Limb (tissue), 2 donors: Measurements from ENCODE around the gene C9orf50.
A peak's percentile ranks its signal among the peaks of the same experiment; 100 is the strongest.
"Not testable (repeated sequence)": the region's sequence is repeated elsewhere in the genome, so short reads cannot be mapped to it uniquely, and the experiment has no call there.

ENCODE experiments used
- DNase-seq, 2 donors: peaks; one replicate each; pipeline ENCODE4 v3.0.0-alpha.2; 2016; ENCODE audit errors: extremely low spot score in 2 of 2

Gene C9orf50

DNA sequence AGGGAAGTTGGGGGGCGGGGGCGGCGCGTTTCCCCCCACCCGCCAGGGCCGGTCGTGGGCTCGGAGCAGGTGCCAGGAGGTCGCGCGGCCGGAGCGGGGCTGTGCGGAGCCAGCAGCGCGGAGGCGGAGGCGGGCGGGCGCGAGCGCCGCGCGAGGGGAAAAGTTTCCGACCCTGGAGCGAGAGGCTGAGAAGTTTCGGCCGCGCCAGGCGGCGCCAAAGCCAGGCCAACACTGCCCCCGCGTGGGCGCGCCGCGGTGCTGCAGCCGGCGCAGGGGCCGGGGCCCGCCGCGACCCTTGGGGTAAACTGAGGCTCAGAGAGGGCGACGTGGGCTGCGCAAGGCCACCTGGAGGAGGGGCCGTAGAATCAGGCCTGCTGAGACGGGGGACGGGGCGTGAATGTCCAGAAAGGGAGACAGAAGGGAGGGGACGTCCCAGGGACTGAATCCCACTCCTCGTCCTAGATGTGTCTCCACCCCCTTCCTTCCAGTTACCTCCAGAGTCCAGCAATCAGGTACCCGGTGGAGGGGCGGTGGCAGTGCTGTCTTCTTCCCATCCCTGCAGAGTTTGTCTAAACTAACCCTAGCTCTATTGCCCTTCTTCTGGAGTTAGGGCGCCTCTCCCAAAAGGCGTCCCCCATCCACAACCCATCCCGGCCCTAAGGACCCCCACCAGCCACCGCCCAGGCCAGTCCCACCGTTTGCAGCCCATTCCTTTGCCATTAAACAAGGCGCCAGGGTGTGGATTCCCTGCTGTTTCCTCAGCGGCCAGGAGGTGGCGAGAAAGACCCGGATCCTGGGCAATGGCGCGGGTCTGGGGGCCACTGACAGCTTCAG lies 10.2 kb downstream of the C9orf50 start:
- DNase-seq = peak; percentile 78 to 91

DNA sequence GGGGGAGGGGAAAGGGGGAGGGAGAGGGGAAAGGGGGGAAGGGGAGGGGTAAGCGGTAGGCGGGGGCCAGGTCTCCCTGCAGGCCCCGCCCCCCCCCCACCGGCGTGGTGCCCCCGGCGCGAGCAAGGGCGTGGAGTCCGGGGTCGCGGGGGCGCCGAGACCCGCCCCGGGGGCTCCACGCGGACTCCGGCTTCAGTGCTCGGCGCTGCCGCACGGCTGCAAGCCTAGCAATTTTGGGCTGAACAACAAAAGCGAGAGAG lies 10.8 kb downstream of the C9orf50 start:
- no peak for DNase-seq

DNA sequence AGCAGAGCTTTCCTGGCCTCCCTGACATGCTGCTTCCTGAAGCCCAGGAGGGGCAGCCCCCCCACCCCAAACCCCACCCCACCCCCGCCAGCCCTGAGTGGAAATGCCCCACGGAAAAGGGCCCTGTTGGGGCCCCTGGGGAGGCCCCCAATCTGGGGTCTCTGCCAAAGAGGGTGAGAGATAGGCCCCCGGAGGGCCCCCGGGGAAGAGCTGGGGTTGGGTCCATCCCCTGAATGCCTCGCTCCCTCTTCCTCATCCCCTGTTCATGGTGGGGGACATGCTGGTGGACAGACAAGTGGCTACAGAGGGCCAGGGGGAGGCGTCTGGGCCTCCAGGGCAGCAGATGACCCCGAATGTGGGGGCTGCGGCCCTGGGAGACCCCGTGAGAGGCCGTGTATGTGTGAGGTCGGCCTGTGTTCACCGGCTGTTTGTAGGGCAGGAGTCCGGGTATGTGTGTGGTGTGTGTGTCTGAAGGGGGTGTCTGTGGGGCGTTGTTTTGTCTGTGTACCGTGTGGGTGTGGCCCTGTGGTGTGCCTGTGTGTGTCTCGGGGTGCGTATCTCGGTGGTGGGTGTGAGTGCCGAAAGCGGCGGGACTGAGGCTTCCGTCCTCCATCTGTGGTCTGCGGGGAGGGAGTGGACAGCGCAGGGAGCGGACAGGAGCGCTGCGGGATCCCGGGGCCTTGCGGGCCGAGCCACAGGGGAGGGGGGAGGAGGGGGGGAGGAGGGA lies 11.3 kb downstream of the C9orf50 start:
- DNase-seq = peak in 1 of 2 donors; percentile 72

DNA sequence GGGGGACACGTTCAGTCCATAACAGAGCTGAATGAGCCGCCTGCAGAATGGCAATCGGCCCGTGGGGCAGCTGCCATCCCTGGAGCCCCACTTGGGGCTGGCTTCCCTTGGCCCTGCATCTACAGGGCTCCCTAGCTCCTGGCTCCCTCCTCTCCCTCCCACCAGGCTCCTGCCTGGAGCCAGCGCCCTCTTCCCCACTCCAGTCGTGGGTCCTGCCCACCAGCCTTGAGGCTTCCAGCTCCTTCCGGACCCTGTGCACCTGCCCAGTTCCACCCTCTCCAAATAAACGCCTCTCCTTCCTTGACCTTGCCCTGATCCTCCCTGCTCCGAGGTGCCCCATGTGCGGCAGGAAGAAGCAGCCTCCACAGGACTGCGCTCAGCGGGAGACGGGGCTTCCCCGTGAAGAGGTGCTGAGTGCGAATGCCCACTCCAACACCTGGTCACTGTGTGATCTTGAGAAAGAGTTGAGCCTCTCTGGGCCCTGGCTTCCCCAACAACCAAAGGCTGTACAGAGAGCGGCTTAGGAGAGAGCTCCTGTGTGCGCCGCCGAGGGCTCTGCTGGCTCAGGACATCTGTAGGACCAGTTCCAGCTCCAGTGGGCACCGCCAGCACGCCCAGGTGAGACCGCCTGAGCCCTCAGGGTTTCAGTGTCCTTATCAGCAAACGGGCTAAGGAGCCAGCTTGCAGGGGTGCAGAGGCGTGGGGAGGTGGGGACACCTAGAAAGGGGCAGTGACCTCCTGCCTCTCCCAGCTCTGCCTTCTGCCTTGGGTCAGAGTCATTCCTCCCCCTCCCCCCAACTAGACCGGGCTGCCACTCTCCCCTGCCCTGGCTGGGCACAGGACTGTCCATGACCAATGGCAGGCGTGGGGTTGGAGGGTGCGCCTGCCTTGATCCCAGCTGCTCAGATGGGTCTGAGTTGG lies 12.1 kb downstream of the C9orf50 start:
- DNase-seq = no peak

DNA sequence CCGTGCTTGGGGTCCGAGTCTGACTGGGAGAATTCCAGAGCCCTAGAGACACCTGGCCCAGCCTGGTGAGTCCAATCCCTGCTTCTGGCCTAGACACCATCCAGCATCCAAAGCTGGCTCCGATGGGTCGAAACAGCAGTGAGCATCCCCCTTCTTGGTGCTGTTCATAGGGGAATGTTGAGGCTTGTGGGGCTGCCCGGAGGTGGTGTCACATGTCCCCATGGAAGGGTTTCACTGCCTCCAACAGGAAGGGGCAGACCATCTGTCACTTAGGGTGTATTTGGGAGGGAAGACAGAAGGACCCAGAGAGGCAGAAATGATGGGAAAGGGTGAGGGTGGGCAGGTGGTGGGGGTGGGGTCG lies 13.9 kb downstream of the C9orf50 start:
- no peak for DNase-seq

DNA sequence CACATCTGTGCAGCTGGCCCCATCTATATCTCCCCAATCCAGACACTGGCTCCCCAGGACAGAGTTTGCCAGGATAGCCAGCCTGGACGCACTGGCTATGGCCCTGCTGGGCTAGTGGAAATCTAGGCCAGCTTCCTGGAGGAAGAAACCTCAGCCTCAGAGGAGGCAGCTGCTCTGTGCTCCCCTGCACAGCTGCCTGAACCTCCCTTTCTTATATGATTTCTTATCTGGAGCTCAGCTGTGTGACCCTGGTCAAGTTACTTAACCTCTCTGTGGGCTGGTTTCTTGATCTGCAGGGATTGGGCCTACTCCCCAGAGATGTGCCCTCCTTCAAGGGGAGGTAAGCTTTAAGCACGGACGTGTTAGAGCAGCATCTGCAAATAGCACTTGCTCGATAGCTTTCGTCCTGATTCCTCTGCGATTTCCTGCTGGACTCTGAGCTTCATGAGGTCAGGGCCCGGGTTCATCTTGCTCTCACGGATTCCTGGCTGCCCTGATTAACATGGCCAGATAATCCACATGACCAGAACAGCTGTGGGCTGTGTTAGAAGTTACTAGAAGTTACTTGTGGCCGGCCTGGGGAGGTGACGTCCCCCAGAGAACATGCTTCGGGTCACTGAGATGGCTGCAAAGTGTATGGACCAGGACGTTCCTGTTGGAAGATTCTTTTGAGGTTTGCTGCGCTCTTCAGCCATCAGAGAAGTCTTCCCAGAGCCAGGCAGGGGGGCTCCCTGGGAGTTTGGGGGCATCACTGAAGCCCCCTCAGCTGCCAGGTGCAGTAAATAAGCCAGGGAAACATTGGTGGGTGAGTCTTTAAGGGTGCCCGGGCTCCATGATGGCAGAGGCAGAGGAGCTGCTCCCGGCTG lies 14.5 kb downstream of the C9orf50 start:
- DNase-seq = no peak

DNA sequence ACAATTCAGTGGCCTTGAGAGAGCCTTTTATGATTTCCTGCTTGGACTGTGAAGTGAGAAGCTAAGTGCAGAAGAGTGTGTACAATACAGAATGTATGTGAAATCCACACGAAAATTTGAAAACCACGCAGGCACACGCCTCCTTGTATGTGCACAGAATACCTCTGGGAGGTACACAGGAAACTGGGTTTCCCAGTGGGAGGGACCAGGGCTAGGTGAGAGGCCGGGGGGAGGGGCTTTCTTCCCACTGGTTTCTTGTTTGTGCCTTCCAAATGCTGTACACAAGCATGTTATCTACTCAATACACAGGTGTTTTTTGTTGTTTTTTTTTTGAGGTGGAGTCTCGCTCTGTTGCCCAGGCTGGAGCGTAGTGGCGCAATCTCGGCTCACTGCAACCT lies 16.1 kb downstream of the C9orf50 start:
- DNase-seq = no peak

DNA sequence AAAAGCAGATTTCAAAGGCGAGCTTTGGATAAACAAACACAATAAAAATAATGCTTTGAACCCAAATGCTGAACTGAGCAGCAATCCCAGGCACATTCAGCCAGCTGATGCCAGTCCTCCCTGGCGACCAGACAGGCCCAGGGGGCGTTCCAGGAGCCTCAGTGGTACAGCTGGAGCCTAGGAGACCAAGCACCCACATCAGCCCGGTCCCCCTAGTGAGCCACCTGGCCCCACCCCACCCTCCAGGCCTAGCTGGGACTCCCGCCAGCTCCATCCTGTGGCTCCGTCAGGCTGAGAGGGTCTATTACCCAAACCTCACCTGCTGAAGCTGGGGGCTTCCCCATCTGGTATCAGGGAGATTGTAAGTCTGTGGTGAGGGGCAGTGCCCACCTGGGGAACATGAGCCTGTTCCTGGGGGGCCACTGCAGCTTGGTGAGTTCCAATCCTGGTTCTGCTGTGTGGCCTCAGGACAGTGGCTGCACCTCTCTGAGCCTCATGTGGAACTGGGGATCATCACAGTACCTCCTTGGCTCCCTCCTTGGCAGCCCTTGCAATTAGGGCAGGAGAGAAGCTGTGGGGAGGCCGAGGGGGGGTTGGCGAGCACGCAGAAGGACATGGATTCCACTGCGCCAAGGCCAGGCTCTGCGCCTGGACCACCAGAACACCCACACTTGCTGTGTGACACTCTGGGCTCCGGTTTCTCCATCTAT lies 16.7 kb downstream of the C9orf50 start:
- no peak for DNase-seq

DNA sequence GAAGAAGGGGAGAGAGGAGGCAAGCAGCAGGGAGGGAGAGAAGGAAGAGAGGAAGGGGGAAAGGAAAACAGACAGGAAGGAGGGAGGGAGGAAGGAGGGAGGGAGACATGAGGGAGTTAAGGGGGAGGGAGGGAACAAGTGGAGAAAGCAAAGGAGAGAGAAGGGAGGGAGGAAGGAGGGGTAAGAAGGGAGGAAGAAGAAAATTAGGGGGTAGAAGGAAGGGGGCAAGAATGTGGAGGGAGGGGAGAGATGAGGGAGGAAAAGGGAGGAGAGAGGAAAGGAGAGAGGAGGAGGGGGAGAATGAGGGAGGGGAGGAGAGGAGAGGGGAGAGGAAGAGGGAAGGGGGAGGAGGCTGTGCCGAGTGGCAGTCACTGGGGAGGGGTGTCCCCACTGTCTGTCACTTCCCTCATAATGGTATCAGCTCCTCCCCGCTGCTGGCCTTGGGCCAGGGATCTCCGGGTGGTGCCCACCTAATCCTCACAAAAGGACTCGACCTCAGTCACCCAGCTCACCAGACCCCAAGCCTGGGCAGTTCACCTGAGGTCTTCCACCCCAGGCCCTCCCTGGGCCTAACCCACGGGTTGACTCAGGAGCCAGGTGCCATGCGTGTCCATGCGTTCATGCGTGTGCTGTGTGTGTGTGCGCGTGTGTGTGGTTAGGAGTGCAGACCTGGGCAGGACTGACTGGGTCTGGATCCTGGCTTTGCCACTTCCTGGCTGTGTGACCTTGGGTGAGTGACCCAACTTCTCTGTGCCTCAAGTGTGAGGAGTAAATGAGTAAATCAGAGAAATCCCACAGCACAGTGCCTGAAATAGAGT lies 18.1 kb downstream of the C9orf50 start:
- no peak for DNase-seq

DNA sequence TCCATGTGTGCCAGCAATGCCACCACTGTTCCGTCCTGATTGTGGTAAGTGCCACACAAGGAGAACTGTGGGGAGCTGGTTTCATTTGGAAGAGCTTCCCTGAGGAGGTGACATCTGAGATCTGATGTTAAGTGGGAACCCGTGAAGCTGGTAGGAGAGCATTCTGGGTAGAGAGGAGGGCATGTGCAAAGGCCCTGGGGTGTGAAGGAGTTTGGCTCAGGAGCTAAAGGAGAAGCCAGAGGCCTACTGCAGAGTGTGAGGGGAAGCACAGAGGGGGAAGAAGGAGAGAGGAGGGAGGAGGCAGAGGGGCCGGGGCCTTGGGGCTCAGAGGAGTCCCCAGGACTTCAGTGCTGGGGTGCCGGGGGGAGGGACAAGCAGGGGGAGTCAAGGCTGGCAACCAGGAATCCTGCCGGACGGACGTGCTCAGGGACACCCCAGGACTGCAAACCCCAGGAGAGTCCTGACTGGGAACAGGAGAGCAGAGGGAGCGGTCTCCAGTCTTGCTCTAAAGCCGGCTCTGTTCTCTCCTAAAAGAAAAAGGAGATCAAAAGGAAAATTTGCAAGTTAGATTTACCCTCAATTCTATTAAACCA lies 19.7 kb downstream of the C9orf50 start:
- no peak for DNase-seq

DNA sequence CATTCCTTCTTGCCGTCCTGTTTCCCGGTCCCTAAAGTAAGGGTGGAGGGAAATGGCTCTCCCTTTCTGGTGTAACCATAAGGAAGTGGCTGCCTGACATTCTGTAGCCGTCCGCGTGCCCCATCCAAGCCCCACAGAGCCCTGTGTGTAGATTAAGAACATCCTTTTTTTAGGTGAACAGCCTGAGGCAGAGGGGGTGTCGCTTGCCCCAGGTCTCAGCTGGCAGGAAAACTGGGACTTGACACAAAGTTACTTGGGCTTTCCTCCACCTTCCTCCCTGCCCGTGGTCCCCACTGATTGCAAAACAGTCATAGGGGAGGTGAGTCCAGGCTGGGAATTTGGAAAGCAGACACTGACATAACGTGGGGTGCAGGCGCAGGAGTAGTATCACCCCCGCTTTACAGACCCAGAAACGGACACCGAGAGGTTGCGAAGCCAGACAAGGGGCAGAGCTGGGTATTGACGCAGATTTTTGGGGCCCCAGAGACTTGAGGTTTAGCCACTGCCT lies 22.8 kb downstream of the C9orf50 start:
- DNase-seq = no peak

DNA sequence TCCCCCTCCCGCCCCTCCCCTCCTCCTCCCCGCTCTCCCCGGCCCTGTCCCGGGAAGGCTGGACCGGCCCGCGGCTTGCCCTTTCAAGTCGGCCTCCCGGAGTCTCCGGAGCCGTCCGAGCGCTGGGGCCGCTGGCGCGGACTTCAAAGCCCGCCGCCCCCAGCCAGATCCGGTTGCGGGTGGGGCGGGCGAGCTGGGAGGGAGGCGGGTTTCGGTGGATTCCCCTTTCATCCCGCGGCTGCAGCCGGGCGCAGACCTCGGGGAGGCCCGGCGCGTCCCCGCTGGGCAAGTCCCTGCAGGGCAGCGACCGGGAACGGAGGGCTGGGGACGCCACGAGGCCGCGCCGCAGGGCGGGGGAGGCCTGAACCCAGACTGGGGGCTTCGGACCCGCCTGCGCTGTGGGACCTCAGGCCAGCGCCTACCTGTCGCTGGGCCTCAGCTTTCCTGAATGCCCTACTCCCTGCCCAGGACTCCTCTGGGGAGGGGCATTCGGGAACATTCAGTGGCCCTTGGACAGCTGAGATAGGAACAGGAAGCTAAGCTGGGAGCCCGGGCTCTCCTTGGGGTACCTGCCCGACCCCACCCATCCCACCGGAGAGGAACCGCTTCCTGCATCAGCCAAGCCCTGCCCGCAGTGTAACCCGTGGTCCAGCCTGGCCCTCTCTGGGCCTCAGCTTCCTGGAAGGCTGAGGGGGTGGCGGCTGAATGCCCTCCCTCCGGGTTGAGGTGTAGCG lies 23.4 kb downstream of the C9orf50 start:
- peak in 1 of 2 donors; percentile 81 for DNase-seq

DNA sequence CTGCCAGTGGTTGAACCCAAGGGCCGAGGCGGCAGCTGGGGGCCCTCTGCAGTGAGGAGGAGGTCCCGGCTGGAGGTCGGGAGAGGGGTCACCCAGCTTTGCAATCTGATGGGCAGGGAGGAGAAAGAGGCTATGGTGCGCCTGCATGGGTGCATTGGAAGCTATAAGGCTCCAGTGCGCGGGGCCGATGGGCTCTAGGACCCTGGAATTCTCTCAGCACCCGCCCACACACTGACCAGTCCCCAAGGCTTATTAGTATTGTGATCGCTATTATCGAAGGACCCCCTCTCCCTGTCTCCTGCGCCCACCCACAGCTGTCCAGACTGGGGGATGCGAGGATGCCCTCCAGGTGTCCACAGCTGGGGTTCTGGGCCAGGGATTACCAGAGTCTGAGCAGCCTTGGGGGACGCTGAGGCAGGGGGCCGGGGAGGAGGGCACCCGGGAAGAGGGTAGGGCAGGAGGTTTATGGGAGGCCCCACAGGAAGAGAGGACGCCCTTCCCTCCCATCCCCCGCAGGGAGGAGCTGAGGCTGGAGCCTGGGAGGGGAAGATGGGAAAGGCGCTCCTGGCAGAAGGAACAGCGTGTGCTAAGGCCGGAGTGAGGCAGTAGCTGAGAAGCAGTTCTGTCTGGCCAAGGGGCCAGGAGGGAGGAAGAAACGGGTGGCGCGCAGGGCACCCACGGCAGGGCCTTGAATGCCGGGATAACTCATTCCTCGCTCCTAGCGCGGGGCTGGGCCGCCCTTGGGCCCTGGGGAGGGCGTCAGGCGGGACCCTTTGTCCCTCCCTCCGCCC lies 24.2 kb downstream of the C9orf50 start:
- peak; percentile 47 to 71 for DNase-seq

DNA sequence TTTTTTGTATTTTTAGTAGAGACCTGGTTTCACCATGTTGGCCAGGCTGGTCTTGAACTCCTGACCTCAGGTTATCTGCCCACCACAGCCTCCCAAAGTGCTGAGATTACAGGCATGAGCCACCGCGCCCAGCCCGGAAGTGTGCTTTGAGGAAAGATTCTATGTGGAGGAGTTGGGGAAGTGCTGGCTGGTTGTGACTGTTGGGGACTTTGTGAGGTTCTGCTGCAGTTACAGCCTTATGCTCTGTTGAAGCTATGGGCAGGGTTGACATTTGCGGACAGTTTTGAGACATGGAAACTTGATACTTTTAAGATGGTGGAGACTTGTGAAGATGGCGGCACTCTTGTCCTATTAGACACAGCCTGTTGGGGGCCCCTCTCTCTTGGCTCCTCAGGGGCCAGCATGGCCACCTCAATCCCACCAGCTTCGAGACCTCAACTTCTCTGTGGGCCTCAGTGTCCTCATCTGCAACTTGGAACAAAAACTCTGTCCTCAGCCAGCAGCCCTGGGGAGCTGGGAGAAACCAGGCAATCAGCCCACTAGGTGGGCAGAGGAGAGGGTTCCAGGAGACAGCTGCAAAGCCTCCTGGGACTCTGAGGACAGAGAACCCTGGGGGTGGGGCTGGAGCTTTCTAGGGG lies 24.9 kb downstream of the C9orf50 start:
- DNase-seq = no peak

DNA sequence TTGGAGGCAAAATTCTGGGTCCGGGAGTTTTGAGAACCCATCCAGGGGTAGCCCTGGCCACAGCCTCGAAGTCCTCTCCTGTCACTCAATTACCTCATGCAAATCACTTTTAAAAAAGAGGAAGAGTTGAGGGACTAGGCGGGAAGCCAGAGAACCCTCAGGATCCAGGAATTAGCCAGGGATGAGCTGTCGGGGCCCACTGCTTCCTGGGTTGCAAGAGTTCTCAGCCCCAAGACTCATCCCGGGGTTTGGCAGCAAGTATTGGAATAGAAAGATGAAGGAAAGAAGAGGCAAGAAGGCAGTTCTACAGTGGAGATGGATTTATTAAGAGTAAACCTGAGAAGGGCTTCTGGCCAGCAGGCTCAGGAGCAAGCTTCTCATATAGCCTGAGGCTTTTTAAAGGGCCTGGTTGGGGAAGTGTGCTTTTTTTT lies 25.6 kb downstream of the C9orf50 start:
- no peak for DNase-seq

DNA sequence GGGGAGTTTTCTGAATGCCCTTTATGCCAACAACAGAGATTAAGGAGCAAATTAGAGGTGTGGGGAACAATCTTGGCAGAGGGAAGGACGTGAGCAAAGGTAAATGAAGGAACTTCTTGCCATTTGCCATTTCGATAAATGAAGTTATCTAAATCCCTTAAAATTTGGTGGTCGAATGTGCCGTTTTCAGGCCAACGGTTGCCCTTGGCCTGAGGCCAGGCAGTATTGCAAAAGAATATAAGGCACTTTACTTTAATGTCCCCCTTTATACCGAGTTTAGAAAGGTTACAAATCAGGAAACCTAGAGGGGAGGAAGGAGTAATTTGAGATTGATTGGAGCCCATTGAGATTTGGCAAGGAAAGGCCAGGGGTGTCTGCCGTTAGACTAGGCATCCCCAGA lies 26.3 kb downstream of the C9orf50 start:
- no peak for DNase-seq

DNA sequence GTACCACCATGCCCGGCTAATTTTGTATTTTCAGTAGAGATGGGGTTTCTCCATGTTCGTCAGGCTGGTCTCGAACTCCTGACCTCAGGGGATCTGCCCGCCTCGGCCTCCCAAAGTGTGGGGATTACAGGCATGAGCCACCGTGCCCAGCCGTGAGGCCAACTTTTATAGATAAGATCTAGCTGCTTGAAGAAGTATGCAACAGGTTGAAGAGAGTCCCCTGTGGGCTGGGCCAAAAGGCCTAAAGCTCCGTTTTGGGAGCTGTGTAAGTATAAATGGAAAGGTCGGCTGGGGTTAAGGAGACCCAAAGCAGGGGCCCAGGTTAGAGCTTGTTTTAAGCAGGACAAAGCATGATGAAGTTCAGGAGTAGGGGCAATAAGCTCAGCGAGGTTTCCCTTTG lies 28.1 kb downstream of the C9orf50 start:
- DNase-seq = not testable (repeated sequence)
